ENCODE results near the gene TIMM10. TPM values are rescaled to one million over a fixed set of nuclear protein-coding genes. Genes with fewer than 3 reads are reported as not detected.

TIMM10 gene
- 22.1 and 27.9 TPM in 2 replicates for total RNA-seq

GRCh38 chr11:57530596-57531507, at the start of gene TIMM10:
TIMM10 (minus strand) TSS chr11:57530754; CDS start chr11:57530189, 565 bp downstream.

GRCh38 chr11:57567515-57568329, 37.2 kb upstream of the TIMM10 start, which contains the start of gene UBE2L6:
UBE2L6 (minus strand) TSS chr11:57567672; CDS start chr11:57567611, 61 bp downstream.

GRCh38 chr11:57536947-57537619, 6.5 kb upstream of the TIMM10 start, which contains the start of gene SMTNL1:
SMTNL1 (plus strand) TSS chr11:57537595; CDS start chr11:57542643, 5,048 bp downstream.

GRCh38 chr11:57515332-57516060, 15.1 kb downstream of the TIMM10 start, which contains the start of gene SLC43A1:
SLC43A1 (minus strand) TSS chr11:57515702; CDS start chr11:57514111, 1,591 bp downstream.

Small RNA genes within 50 kb of the gene (small RNA-seq; reads per million reads assigned to genes)
- gene RN7SL605P (ENCODE audit: low replicate concordance): not detected

Other genes with a start within 250 kb of the TIMM10 start
- gene TNKS1BP1, start 205.8 kb downstream of the TIMM10 start, total RNA-seq: 76.8 and 95.2 TPM in 2 replicates
- 89.5 and 116 TPM in 2 replicates for gene SSRP1, start 194.9 kb downstream of the TIMM10 start, total RNA-seq
- not detected in 2 replicates for gene P2RX3, start 192.4 kb downstream of the TIMM10 start, total RNA-seq
- not detected in 2 replicates for gene PRG3, start 149.6 kb downstream of the TIMM10 start, total RNA-seq
- gene PRG2, start 140.1 kb downstream of the TIMM10 start, total RNA-seq: 0.14 TPM in 1 of 2 replicates, not detected in the other
- 40.2 and 70.2 TPM in 2 replicates for gene SLC43A3, start 103.6 kb downstream of the TIMM10 start, total RNA-seq
- gene RTN4RL2, start 70.2 kb downstream of the TIMM10 start, total RNA-seq: under 0.01 TPM in 1 of 2 replicates, not detected in the other
- gene SLC43A1, start 15.1 kb downstream of the TIMM10 start, total RNA-seq: 13.2 and 34.4 TPM in 2 replicates
- not detected in 2 replicates for gene SMTNL1, start 6.8 kb upstream of the TIMM10 start, total RNA-seq
- gene UBE2L6, start 36.9 kb upstream of the TIMM10 start, total RNA-seq: 39.4 and 57.1 TPM in 2 replicates
- 1.6 and 16.4 TPM in 2 replicates for gene SERPING1, start 66.9 kb upstream of the TIMM10 start, total RNA-seq
- gene YPEL4, start 119.2 kb upstream of the TIMM10 start, total RNA-seq: 0.14 TPM in 1 of 2 replicates, not detected in the other
- 16.0 and 25.8 TPM in 2 replicates for gene CLP1, start 127.0 kb upstream of the TIMM10 start, total RNA-seq
- gene ZDHHC5, start 137.4 kb upstream of the TIMM10 start, total RNA-seq: 56.7 and 77.9 TPM in 2 replicates
- 10.3 and 15.3 TPM in 2 replicates for gene MED19, start 181.5 kb upstream of the TIMM10 start, total RNA-seq
- 88.0 and 89.0 TPM in 2 replicates for gene TMX2, start 181.8 kb upstream of the TIMM10 start, total RNA-seq
- 56.7 and 79.7 TPM in 2 replicates for gene SELENOH, start 210.7 kb upstream of the TIMM10 start, total RNA-seq
- not detected in 2 replicates for gene BTBD18, start 221.1 kb upstream of the TIMM10 start, total RNA-seq
- 108 and 195 TPM in 2 replicates for gene CTNND1, start 231.0 kb upstream of the TIMM10 start, total RNA-seq